Spleen (tissue), 11 donors: ENCODE results near the gene SEL1L3. TPM values are rescaled to one million over a fixed set of nuclear protein-coding genes. Genes with fewer than 3 reads are reported as not detected.

ENCODE experiments used
- DNase-seq: peaks from one replicate; pipeline ENCODE4 v3.0.0-alpha.2; 2020
- H3K27ac ChIP-seq, 8 donors: fragments of 200-600 bp; sonication (generic) in 7 of 8; 1 replicate in 4 of 8; 2 replicates in 4 of 8; pipeline versions ENCODE4 v1.5.0 to v1.8.0; 2016 to 2021; ENCODE audit warnings: inconsistent platforms in 4 of 8, mild to moderate bottlenecking in 4 of 8, moderate library complexity in 1 of 8
- H3K27me3 ChIP-seq, 7 donors: fragments of 200-600 bp; sonication (generic) in 6 of 7; replicated peaks in 1 of 7; 1 replicate in 4 of 7; 2 replicates in 3 of 7; pipeline versions ENCODE4 v1.5.0 to v1.8.0; 2016 to 2021; ENCODE audit warnings: inconsistent platforms in 3 of 7, mild to moderate bottlenecking in 1 of 7
- H3K36me3 ChIP-seq, 6 donors: fragments of 200-600 bp; sonication (generic) in 5 of 6; 1 replicate in 4 of 6; 2 replicates in 2 of 6; pipeline versions ENCODE4 v1.5.0 to v1.8.0; 2016 to 2021; ENCODE audit warnings: inconsistent platforms in 2 of 6
- H3K4me1 ChIP-seq, 6 donors: fragments of 200-600 bp; sonication (generic) in 5 of 6; 1 replicate in 3 of 6; 2 replicates in 3 of 6; pipeline versions ENCODE4 v1.5.0 to v1.8.0; 2016 to 2021; ENCODE audit warnings: inconsistent platforms in 3 of 6
- H3K4me3 ChIP-seq, 8 donors: fragments of 200-600 bp; sonication (generic) in 7 of 8; 1 replicate in 4 of 8; 2 replicates in 4 of 8; pipeline versions ENCODE4 v1.5.0 to v1.8.0; 2016 to 2021; ENCODE audit warnings: inconsistent platforms in 4 of 8, mild to moderate bottlenecking in 4 of 8, moderate library complexity in 2 of 8
- H3K9me3 ChIP-seq, 8 donors: fragments of 200-600 bp; sonication (generic) in 7 of 8; 1 replicate in 4 of 8; 2 replicates in 4 of 8; pipeline versions ENCODE4 v1.5.0 to v1.8.0; 2016 to 2021; ENCODE audit warnings: inconsistent platforms in 4 of 8
- POLR2A ChIP-seq, 3 donors: fragments of 450-650 bp; IDR thresholded peaks; one replicate each; pipeline ENCODE4 v1.5.1; 2017; ENCODE audit warnings: antibody characterized with exemption in 3 of 3, mild to moderate bottlenecking in 1 of 3
- POLR2AphosphoS5 ChIP-seq, 3 donors: sonication (generic); formaldehyde crosslinking; IDR thresholded peaks; one replicate each; pipeline ENCODE4 v1.5.1; 2017; ENCODE audit warnings: antibody characterized with exemption in 3 of 3
- WGBS, 5 donors: extraction: QIAGEN DNeasy Blood & Tissue Kit in 3 of 5; methylation state at CpG; one replicate each; pipeline versions ENCODE4 v1.1.5 to v1.1.7; 2013 to 2018; 5-methylcytosine and 5-hydroxymethylcytosine counted together
- intact Hi-C: fragments of 100-400 bp; cut with DNase I; formaldehyde crosslinking; loops from one replicate; pipeline ENCODE4 v1.15.0; 2023; ENCODE audit warnings: low total_unique reads
- polyA plus RNA-seq, 3 donors: library from polyadenylated mRNA; stranded (reverse); fragments of 200-250 nt; gene quantifications; one replicate each; pipeline ENCODE4 v1.2.1, GENCODE V29; 2013
- total RNA-seq, 7 donors: library from RNA; depleted of rRNA in 3 of 7; stranded (reverse); fragments of >200 nt in 3 of 7; fragmentation: NEBNext Ultra II Directional in 4 of 7; extraction: Animal tissue kit (Norgen Biotek cat#: 25700) in 4 of 7; gene quantifications; one replicate each; pipeline versions ENCODE4 v1.1.0 to v1.2.1, GENCODE V29; 2016 to 2021
- TF ChIP-seq, protein P1 (sequence below), 11 experiments: fragments of 200-600 bp in 7 of 11; fragments of 450-650 bp in 4 of 11; sonication (generic) in 4 of 11; IDR thresholded peaks in 8 of 11; conservative IDR thresholded peaks in 3 of 11; 1 replicate in 7 of 11; 2 replicates in 4 of 11; pipeline versions ENCODE4 v1.4.0 to v1.8.0; 2016 to 2021; ENCODE audit warnings: antibody characterized with exemption in 11 of 11, inconsistent platforms in 4 of 11, mild to moderate bottlenecking in 1 of 11
- donor health status: healthy with polysubstance abuse.
- donor health status: DM: no; HTN: no; CAD: no; lungs with moderate emphysema.
- donor health status: DM: no; HTN: no; CAD: no.
- donor health status: Bipolar disorder and iron deficiency.
- donor health status: healthy.
- donor health status: DM: no; HTN: no; CAD: no.
- donor health status: DM: yes; HTN: yes; CAD: no.

The SEL1L3 gene
- total and polyA plus RNA-seq, 10 donors: 59.0 to 319 (median 127) TPM

DNA sequence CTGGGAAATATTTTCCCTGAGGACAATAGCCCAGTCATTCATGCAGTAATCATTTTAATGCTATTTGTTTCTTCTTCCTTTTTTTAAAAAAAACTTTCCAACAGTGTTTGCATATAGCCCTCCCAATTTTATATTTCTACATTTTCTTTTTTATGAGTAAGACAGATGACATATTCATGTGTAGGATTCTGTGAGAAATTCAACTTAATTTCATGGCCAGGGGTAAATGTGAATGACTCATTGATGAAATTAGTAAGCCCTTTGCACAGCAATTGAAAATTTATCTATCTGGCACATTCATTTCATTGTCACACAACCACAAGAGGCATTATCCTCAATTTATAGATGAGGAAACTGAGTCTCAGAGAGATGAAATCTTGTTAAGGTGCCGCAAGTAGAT, 37.5 kb upstream of the SEL1L3 start:
- Histone ChIP-seq H3K4me3 (no peak overlapping the region), H3K9me3 (no peaks in the 10 kb centered on the region), H3K27ac (no peak overlapping the region), H3K36me3 (no peaks in the 10 kb centered on the region), H3K27me3 (no peaks in the 10 kb centered on the region), H3K4me1 (peaks cover 3 to 19% (median 18%) of the 10 kb centered on the region in 6 donors)
- intact Hi-C loops: no loop called here
- WGBS, 5 donors: 84 to 100% (median 94%) methylated on average over 1 of the region's 1 CpG
- no peak for DNase-seq
- TF ChIP-seq, protein P1, sequence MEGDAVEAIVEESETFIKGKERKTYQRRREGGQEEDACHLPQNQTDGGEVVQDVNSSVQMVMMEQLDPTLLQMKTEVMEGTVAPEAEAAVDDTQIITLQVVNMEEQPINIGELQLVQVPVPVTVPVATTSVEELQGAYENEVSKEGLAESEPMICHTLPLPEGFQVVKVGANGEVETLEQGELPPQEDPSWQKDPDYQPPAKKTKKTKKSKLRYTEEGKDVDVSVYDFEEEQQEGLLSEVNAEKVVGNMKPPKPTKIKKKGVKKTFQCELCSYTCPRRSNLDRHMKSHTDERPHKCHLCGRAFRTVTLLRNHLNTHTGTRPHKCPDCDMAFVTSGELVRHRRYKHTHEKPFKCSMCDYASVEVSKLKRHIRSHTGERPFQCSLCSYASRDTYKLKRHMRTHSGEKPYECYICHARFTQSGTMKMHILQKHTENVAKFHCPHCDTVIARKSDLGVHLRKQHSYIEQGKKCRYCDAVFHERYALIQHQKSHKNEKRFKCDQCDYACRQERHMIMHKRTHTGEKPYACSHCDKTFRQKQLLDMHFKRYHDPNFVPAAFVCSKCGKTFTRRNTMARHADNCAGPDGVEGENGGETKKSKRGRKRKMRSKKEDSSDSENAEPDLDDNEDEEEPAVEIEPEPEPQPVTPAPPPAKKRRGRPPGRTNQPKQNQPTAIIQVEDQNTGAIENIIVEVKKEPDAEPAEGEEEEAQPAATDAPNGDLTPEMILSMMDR (IDR thresholded peaks at IDR 0.05 in 8 of 11, conservative IDR thresholded peaks at IDR 0.05 in 3 of 11): no peak
- TF ChIP-seq POLR2A (IDR thresholded peaks at IDR 0.05) (no peak), POLR2AphosphoS5 (IDR thresholded peaks at IDR 0.05) (no peak)

DNA sequence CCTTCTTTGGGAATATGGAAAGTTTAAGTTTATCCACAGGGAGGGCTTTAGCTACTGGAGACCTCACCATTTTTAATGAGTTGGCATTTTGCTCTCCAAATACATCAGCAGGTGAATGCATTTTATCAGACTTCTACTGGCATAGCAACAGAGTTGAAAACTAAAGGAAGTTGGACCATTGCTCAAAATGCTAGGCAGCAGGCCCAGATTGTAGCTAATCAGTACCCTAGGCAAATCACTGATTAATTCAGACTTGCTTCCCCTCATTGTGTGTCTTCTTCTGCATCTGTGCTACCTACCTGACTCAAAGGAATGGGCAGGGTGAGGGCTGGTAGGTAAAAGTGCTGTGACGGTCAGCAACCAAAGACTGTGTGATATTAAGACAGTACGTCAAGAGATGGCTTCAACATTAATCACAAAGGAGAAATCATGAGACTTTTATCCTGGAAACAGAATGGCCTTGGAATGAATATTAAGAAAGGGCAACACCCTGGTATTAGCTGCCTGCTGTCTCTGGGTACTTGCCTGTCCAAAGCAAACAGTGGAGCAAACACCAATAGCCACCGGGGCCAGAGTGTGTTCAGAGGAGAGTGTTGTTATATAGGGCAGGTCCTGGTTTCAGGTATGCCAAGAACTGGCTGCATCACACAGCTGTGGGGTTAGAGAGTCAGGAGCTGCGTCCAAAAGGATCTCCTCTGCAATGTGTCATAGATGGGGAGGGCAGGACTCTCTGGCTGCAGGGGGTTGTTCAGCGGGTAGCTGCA, 34.2 kb upstream of the SEL1L3 start:
- H3K27me3 ChIP-seq: no peaks in the 10 kb centered on the region
- TF ChIP-seq, protein P1 (IDR thresholded peaks at IDR 0.05 in 8 of 11, conservative IDR thresholded peaks at IDR 0.05 in 3 of 11): no peak
- TF ChIP-seq POLR2A (IDR thresholded peaks at IDR 0.05): no peak
- TF ChIP-seq POLR2AphosphoS5 (IDR thresholded peaks at IDR 0.05): no peak
- no peaks in the 10 kb centered on the region for H3K4me1 ChIP-seq
- no peak overlapping the region for H3K4me3 ChIP-seq
- H3K36me3 ChIP-seq: no peaks in the 10 kb centered on the region
- H3K9me3 ChIP-seq: no peaks in the 10 kb centered on the region
- 87 to 95% (median 91%) methylated on average over 5 of the region's 5 CpGs for WGBS, 5 donors
- no peak for DNase-seq
- intact Hi-C loops: no loop called here
- H3K27ac ChIP-seq: no peak overlapping the region

DNA sequence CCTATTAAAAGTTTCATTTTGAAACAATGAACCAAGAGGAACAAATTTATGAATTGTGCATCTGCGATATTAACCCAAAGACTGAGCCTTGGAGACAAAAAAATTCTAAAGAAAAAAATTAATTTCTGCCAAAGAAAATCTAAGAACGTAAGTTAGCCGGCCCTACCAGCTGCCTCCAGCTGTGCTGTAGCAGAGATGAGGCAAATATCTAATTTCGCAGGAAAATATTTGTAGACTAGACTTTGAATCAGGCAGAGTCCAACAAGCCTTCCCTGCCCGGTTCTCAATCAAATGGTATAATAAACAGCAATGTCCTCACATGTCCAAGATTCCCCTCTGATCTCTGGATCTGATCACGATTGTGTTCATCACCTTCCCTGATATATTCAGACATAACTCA, 30.0 kb upstream of the SEL1L3 start:
- WGBS, 5 donors: 83 to 90% (median 88%) methylated on average over 6 of the region's 6 CpGs
- H3K4me3 ChIP-seq: no peak overlapping the region
- H3K36me3 ChIP-seq: no peaks in the 10 kb centered on the region
- H3K4me1 ChIP-seq: no peaks in the 10 kb centered on the region
- no peak for TF ChIP-seq POLR2AphosphoS5 (IDR thresholded peaks at IDR 0.05)
- TF ChIP-seq POLR2A (IDR thresholded peaks at IDR 0.05): no peak
- TF ChIP-seq, protein P1 (IDR thresholded peaks at IDR 0.05 in 8 of 11, conservative IDR thresholded peaks at IDR 0.05 in 3 of 11): no peak
- DNase-seq: no peak
- no peaks in the 10 kb centered on the region for H3K27me3 ChIP-seq
- H3K27ac ChIP-seq: no peak overlapping the region
- H3K9me3 ChIP-seq: no peaks in the 10 kb centered on the region
- intact Hi-C loops: no loop called here

DNA sequence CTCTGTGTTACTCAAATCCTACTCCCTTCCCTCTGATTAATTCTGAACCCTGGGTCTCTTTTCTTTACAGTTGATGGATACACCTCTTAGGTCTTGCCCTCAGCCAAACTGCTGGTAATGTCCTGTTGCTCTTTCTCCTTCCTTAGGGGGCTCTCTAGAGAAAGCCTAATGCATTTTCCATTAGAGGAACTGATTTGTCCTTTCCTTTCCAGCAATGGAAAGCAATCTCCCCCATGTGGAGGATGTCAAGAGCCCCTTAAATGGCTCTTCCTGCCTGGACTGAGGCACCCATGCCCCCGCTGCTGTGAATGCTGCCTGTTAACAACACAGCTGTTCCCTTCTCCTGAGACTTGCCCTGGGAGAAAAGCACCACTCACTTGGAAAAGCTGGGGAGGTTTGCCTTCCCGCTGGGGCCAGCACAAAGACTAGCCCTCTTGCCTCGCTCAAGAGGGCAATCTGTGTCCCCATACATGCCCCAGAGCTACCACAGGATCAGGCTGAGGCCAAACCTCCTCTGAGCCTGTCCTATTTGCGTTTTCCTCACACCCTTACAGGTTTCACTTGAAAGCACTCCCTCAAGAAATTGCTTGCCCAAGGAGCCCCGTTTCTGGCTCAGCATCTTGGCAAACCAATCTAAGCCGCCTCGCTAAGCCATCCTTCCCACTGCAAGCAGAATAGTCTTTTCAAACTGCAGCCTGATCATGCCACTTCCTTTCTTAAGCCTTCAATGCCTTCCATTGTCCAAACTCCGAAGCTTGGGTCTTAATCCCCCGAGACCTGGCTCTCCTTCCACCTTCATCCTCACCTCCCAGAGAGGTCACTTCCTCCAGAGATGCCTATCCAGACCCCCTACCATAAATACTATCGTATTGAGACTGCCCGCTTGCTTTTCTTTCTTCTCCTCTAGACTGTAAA, 28.0 kb upstream of the SEL1L3 start:
- WGBS, 5 donors: 60 to 83% (median 76%) methylated on average over 11 of the region's 11 CpGs

More for the DNA sequence above, 28.0 kb upstream of the SEL1L3 start:
- no peak overlapping the region for H3K27ac ChIP-seq
- H3K9me3 ChIP-seq: no peaks in the 10 kb centered on the region
- H3K4me3 ChIP-seq: no peak overlapping the region
- H3K36me3 ChIP-seq: no peaks in the 10 kb centered on the region
- DNase-seq: no peak
- TF ChIP-seq, protein P1 (IDR thresholded peaks at IDR 0.05 in 8 of 11, conservative IDR thresholded peaks at IDR 0.05 in 3 of 11): no peak
- TF ChIP-seq POLR2AphosphoS5 (IDR thresholded peaks at IDR 0.05) (no peak), POLR2A (IDR thresholded peaks at IDR 0.05) (no peak)
- intact Hi-C loops: no loop called here
- H3K4me1 ChIP-seq: no peaks in the 10 kb centered on the region
- no peaks in the 10 kb centered on the region for H3K27me3 ChIP-seq
